Bronchial epithelial cell (primary cell): Measurements from ENCODE around the gene TMEM121. TPM values are rescaled to one million over a fixed set of nuclear protein-coding genes. Genes with fewer than 3 reads are reported as not detected.
"Not testable (repeated sequence)": the region's sequence is repeated elsewhere in the genome, so short reads cannot be mapped to it uniquely, and the experiment has no call there.

Source experiments
- DNase-seq: peaks from one replicate; pipeline ENCODE4 v3.0.0-alpha.2; 2010; ENCODE audit warnings: low read depth
- FAIRE-seq: peaks from 2 replicates; lab custom pipeline; 2011; peaks lifted over from hg19 to GRCh38; lab: Jason Lieb, UNC
- H3K27me3 ChIP-seq: 2 replicates; pipeline ENCODE4 v1.5.1; 2011; ENCODE audit warnings: low read length; ENCODE audit not compliant: control insufficient read depth, insufficient read depth
- H3K36me3 ChIP-seq: 2 replicates; pipeline ENCODE4 v1.5.1; 2011; ENCODE audit warnings: low read length; ENCODE audit not compliant: control insufficient read depth, insufficient read depth
- H3K4me3 ChIP-seq: 2 replicates; pipeline ENCODE4 v1.5.1; 2011; ENCODE audit warnings: mild to moderate bottlenecking, low read depth, low read length, control low read depth
- CTCF ChIP-seq: IDR thresholded peaks from 2 replicates; pipeline ENCODE4 v1.5.1; 2011; ENCODE audit warnings: mild to moderate bottlenecking, moderate library complexity, low read length, control low read depth, inconsistent platforms; ENCODE audit not compliant: insufficient read depth, severe bottlenecking
- total RNA-seq: library from RNA; depleted of rRNA; stranded (reverse); fragments of >200 nt; gene quantifications from 2 replicates; pipeline ENCODE4 v1.2.1, GENCODE V29; 2014

The TMEM121 gene
- total RNA-seq, 1 donor from 2014 or later: 0.53 TPM

- no peak for TF ChIP-seq CTCF
- DNase-seq (no peak), FAIRE-seq (no peak)
- Histone ChIP-seq H3K27me3 (peaks cover 1% of the 10 kb centered on the region), H3K36me3 (no peaks in the 10 kb centered on the region), H3K4me3 (no peak overlapping the region)
Measured at GRCh38 chr14:105576525-105577088, 50.2 kb downstream of the TMEM121 start.

- FAIRE-seq: no peak
- Histone ChIP-seq H3K36me3 (no peaks in the 10 kb centered on the region), H3K4me3 (no peak overlapping the region), H3K27me3 (peaks cover 1% of the 10 kb centered on the region)
- no peak for TF ChIP-seq CTCF
- DNase-seq: no peak
Measured at GRCh38 chr14:105577314-105577861, 51.0 kb downstream of the TMEM121 start.

GRCh38 chr14:105578070-105578469 is 51.7 kb downstream of the TMEM121 start:
- no peak overlapping the region for H3K4me3 ChIP-seq
- FAIRE-seq: no peak
- no peak for TF ChIP-seq CTCF
- no peaks in the 10 kb centered on the region for H3K36me3 ChIP-seq
- peaks cover 1% of the 10 kb centered on the region for H3K27me3 ChIP-seq
- no peak for DNase-seq

GRCh38 chr14:105579221-105579620 is 52.8 kb downstream of the TMEM121 start:
- not testable (repeated sequence) for H3K27me3 ChIP-seq, DNase-seq, H3K36me3 ChIP-seq, H3K4me3 ChIP-seq, FAIRE-seq

Other genes with a start within 250 kb of the TMEM121 start
- gene BRF1, start 225.6 kb upstream of the TMEM121 start, total RNA-seq: 22.3 and 24.0 TPM in 2 replicates
- gene PACS2, start 211.8 kb upstream of the TMEM121 start, total RNA-seq: 42.4 and 43.1 TPM in 2 replicates
- 0.38 and 1.8 TPM in 2 replicates for gene TEX22, start 128.0 kb upstream of the TMEM121 start, total RNA-seq
- 25.5 and 26.1 TPM in 2 replicates for gene MTA1, start 106.8 kb upstream of the TMEM121 start, total RNA-seq
- gene CRIP2, start 51.8 kb upstream of the TMEM121 start, total RNA-seq: 13.2 and 22.3 TPM in 2 replicates
- gene CRIP1, start 39.7 kb upstream of the TMEM121 start, total RNA-seq: 1.5 TPM in 1 of 2 replicates, not detected in the other
- gene TEDC1, start 35.3 kb upstream of the TMEM121 start, total RNA-seq: 4.5 and 5.4 TPM in 2 replicates